NT2/D1 (cell line): ENCODE measurements around the gene ABTB2.

Experiments
- DNase-seq: peaks from one replicate; pipeline ENCODE4 v3.0.0-alpha.2; 2011; ENCODE audit warnings: low read depth, low spot score
- H3K27me3 ChIP-seq: 2 replicates; pipeline ENCODE4 v1.6.0; 2011; ENCODE audit warnings: mild to moderate bottlenecking; ENCODE audit not compliant: insufficient read length, insufficient read depth
- H3K36me3 ChIP-seq: 2 replicates; pipeline ENCODE4 v1.6.1; 2011; ENCODE audit warnings: mild to moderate bottlenecking, low read length, mixed read lengths; ENCODE audit not compliant: insufficient read depth, insufficient read length
- H3K4me1 ChIP-seq: 2 replicates; pipeline ENCODE4 v1.5.1; 2011; ENCODE audit not compliant: insufficient read depth, insufficient read length
- H3K4me3 ChIP-seq: 2 replicates; pipeline ENCODE4 v1.5.1; 2011; ENCODE audit warnings: low read depth; ENCODE audit not compliant: insufficient read length
- H3K9ac ChIP-seq: 2 replicates; pipeline ENCODE4 v1.6.0; 2011; ENCODE audit warnings: low read depth; ENCODE audit not compliant: insufficient read length
- H3K9me3 ChIP-seq: 2 replicates; pipeline ENCODE4 v1.5.1; 2011; ENCODE audit warnings: mild to moderate bottlenecking, low read length; ENCODE audit not compliant: insufficient read depth
- SUZ12 ChIP-seq: IDR thresholded peaks from 2 replicates; pipeline ENCODE4 v1.6.1; 2011; ENCODE audit not compliant: insufficient read length, insufficient read depth; ENCODE audit errors: extremely low read depth
- YY1 ChIP-seq: IDR thresholded peaks from 2 replicates; pipeline ENCODE4 v1.6.1; 2011; ENCODE audit not compliant: insufficient read length, insufficient read depth
- ZNF274 ChIP-seq: IDR thresholded peaks from 2 replicates; pipeline ENCODE4 v1.6.1; 2011; ENCODE audit warnings: mild to moderate bottlenecking, low read depth, low read length

Gene ABTB2

DNA sequence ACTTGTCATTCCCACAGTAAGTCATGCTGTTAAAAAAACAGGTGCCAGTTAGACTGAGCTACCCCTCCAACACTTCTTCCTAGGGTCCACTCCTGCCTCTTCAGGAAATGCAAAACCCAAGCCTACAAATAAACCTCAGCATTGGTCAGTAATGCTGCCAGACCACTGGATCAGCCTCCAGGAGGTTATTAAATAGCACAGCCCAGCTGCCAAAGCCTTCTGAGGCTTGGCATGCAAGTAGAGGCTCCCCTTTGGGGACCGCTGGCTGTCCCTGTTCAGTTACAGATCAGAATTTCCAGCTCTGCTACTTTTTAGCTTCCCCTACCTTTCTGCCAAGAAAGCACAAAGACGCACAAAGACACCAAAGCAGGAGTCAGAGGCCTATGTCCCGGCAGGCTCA lies 33.3 kb downstream of the ABTB2 start:
- TF ChIP-seq ZNF274 (no peak), YY1 (no peak), SUZ12 (no peak)
- Histone ChIP-seq H3K9ac (no peak overlapping the region), H3K27me3 (no peaks in the 10 kb centered on the region), H3K4me1 (no peaks in the 10 kb centered on the region), H3K9me3 (no peaks in the 10 kb centered on the region), H3K36me3 (no peaks in the 10 kb centered on the region), H3K4me3 (no peak overlapping the region)
- no peak for DNase-seq

DNA sequence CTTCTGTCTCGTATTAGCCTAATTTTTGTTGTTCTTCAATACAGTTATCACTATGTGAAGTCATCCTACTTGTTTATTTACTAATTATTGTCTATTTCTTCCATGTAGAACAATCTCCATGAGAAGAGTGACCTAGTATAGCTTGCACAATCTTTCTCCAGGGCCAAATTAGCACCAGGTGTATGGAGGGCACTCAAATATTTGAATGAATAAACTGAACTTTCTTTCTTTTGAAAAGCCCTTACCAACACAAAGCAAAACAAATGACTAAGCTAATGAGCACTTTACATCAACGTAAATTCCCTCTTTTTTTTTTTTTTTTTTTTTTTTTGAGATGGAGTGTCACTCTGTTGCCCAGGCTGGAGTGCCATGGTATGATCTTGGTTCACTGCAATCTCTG lies 34.2 kb downstream of the ABTB2 start:
- TF ChIP-seq ZNF274 = no peak
- Histone ChIP-seq H3K27me3 (no peaks in the 10 kb centered on the region), H3K4me3 (no peak overlapping the region), H3K36me3 (no peaks in the 10 kb centered on the region), H3K4me1 (no peaks in the 10 kb centered on the region), H3K9me3 (no peaks in the 10 kb centered on the region), H3K9ac (no peak overlapping the region)
- no peak for DNase-seq

DNA sequence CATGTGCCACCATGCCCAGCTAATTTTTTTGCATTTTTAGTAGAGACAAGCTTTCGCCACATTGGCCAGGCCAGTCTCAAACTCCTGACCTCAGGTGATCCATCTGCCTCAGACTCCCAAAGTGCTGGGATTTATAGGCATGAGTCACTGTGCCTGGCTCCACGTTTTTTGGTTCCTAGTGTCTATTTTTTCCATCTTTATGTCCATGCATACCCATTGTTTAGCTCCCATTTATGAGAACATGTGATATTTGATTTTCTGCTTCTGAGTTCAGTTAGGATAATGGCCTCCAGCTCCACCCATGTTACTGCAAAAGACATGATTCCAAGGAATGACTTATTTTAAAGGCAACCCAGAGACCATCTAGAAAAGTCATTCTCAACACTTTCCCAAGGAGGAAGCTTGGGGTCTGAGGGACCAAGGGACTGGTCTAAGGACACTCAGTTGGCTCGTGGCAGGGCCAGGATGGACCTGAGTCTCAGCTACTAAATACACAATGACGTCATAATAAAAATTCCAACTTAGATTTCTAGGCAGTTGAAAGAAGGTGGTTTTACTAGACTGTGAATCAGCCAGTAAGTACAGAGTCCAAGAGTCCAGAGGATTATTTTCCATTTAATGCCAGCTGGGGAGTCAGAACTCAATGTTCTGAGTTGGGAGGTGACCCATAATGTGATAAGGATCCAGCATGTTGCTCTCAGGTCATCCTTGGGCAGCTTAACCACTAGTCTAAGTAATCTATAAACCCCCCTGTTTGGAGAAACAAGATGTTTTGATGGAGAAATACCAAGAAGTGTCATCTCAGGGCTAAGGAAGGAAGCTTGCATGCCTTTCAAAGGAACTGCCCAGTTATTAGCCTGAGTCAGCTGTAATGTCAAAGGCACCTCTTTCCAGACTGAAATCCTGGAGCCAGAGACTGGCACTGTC lies 39.4 kb downstream of the ABTB2 start:
- Histone ChIP-seq H3K4me3 (no peak overlapping the region), H3K9ac (no peak overlapping the region), H3K9me3 (no peaks in the 10 kb centered on the region), H3K4me1 (no peaks in the 10 kb centered on the region), H3K36me3 (peaks cover 11% of the 10 kb centered on the region), H3K27me3 (no peaks in the 10 kb centered on the region)
- DNase-seq = no peak
- TF ChIP-seq SUZ12 (no peak), ZNF274 (no peak), YY1 (no peak)

DNA sequence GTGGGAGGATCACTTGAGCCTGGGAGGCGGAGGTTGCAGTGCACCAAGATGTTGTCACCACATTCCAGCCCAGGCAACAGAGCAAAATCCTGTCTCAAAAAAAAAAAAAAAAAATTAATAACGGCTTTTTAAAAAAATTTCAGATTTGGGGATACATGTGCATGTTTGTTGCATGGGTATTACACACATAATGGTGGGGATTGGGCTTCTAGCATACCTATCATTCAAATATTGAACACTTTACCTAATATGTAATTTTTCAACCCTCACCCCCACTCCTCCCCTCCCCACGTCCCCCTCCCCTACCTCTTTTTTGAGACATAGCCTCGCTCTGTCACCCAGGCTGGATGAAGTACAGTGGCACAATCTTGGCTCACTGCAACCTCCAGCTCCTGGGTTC lies 40.1 kb downstream of the ABTB2 start:
- Histone ChIP-seq H3K9me3 (no peaks in the 10 kb centered on the region), H3K9ac (no peak overlapping the region), H3K27me3 (no peaks in the 10 kb centered on the region), H3K4me1 (no peaks in the 10 kb centered on the region), H3K4me3 (no peak overlapping the region), H3K36me3 (peaks cover 13% of the 10 kb centered on the region)
- TF ChIP-seq SUZ12 (no peak), ZNF274 (no peak), YY1 (no peak)
- DNase-seq = no peak

DNA sequence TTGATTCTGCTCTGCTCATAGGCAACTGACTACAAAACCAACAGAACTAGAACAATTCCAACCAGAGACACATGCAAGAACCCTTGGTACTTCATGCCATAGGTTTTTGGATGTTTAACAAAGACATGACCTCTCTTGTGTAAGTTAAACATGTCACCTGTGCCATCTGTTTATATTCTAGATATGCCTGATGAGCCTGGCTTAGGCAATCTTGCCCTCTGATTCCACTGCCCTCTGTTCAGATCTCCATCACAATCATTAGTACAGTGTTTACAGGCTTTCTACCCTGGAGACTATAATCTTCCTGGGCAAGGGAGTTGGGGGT lies 40.8 kb downstream of the ABTB2 start:
- Histone ChIP-seq H3K36me3 (peaks cover 13% of the 10 kb centered on the region), H3K9ac (no peak overlapping the region), H3K27me3 (no peaks in the 10 kb centered on the region), H3K4me1 (no peaks in the 10 kb centered on the region), H3K4me3 (no peak overlapping the region), H3K9me3 (no peaks in the 10 kb centered on the region)
- TF ChIP-seq SUZ12 (no peak), YY1 (no peak), ZNF274 (no peak)
- no peak for DNase-seq

DNA sequence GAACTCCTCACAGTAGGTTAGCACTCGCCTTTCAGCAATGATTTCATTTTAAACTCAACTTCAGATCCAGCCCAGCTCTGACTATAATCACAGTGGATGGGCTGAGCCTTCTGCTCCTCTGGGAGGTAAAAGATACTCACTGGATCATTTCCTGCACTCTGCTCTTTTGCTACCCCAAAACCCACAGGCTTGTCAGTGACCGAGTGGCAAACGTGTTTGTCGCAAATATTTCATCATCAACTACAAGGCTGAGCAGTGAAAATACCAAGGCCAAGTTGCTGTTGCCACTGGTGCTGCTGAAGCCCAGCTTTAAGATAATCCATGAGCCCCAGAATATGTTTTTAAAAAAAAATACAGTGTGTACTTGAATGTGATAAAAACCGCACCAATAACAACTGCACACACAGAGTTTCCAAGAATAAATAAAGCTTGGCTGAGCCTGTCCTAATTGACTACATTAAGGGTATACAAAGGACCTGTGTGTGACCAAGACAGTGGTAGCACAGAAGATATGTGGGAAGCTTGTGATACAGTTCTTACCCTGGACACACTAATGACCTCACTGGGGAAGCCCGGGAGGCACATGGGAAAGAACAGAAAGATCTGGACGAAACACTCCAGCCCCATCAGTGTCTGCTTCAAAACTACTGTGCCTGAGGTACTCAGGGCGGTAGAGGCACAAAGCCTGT lies 41.3 kb downstream of the ABTB2 start:
- TF ChIP-seq SUZ12 (no peak), YY1 (no peak), ZNF274 (no peak)

DNA sequence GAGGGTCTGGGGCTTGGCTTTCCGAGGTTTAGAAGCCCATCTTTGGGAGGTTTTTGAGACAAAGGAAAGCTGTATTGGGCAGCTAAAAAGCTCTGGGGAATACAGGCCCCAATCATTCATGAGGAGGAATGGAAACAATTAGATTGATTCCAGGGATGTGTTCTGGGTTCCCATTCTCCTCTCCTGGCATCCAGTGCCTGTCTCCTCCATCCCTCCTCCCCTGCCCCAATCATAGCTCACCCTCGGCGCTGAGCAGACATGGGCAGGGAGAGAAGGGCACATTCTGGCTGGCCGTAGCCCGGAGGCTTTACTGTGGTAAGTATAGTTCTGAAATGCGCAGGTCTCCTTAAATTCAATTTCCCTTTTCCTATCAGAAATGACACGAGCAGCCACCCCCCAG lies 42.4 kb downstream of the ABTB2 start:
- H3K9me3 ChIP-seq = no peaks in the 10 kb centered on the region
- no peak for DNase-seq
- H3K9ac ChIP-seq = no peak overlapping the region
- TF ChIP-seq SUZ12 = no peak
- no peak for TF ChIP-seq ZNF274
- TF ChIP-seq YY1 = no peak
- H3K4me3 ChIP-seq = no peak overlapping the region
- H3K4me1 ChIP-seq = peaks cover 4% of the 10 kb centered on the region
- no peaks in the 10 kb centered on the region for H3K27me3 ChIP-seq
- peaks cover 13% of the 10 kb centered on the region for H3K36me3 ChIP-seq

More for the DNA sequence above, 41.3 kb downstream of the ABTB2 start:
- DNase-seq = no peak
- H3K9me3 ChIP-seq = no peaks in the 10 kb centered on the region
- peaks cover 13% of the 10 kb centered on the region for H3K36me3 ChIP-seq
- no peaks in the 10 kb centered on the region for H3K4me1 ChIP-seq
- H3K9ac ChIP-seq = no peak overlapping the region
- H3K4me3 ChIP-seq = no peak overlapping the region
- no peaks in the 10 kb centered on the region for H3K27me3 ChIP-seq
